GM19035 (cell line): Measurements from ENCODE around the gene PPP4R2.

Source experiments
- ATAC-seq: cut with Tn5 transposase; IDR thresholded peaks from one replicate; pipeline ENCODE4 v1.9.1; 2021; ENCODE audit not compliant: unreplicated experiment

Gene PPP4R2

GRCh38 chr3:73068419-73068818 lies 71.8 kb downstream of the PPP4R2 start:
- no peak for ATAC-seq

- ATAC-seq: no peak
Observed at GRCh38 chr3:73069187-73069586, 72.6 kb downstream of the PPP4R2 start.

GRCh38 chr3:73069775-73070444 lies 73.3 kb downstream of the PPP4R2 start:
- no peak for ATAC-seq

GRCh38 chr3:73070675-73071575 lies 74.3 kb downstream of the PPP4R2 start:
- ATAC-seq: no peak

- ATAC-seq: no peak
Observed at GRCh38 chr3:73071952-73072351, 75.3 kb downstream of the PPP4R2 start.

- no peak for ATAC-seq
Observed at GRCh38 chr3:73072634-73073033, 76.0 kb downstream of the PPP4R2 start.

- no peak for ATAC-seq
Observed at GRCh38 chr3:73073091-73073707, 76.6 kb downstream of the PPP4R2 start.

- no peak for ATAC-seq
Observed at GRCh38 chr3:73074781-73075180, 78.2 kb downstream of the PPP4R2 start.

GRCh38 chr3:73080216-73080966 lies 83.8 kb downstream of the PPP4R2 start:
- ATAC-seq: no peak

GRCh38 chr3:73081140-73081539 lies 84.5 kb downstream of the PPP4R2 start:
- no peak for ATAC-seq

- ATAC-seq: no peak
Observed at GRCh38 chr3:73084170-73084569, 87.6 kb downstream of the PPP4R2 start.

- ATAC-seq: peak; percentile 65
Observed at GRCh38 chr3:73086071-73086494, 89.5 kb downstream of the PPP4R2 start.

- ATAC-seq: no peak
Observed at GRCh38 chr3:73094129-73094528, 97.5 kb downstream of the PPP4R2 start.

GRCh38 chr3:73094951-73095350 lies 98.3 kb downstream of the PPP4R2 start:
- no peak for ATAC-seq

- no peak for ATAC-seq
Observed at GRCh38 chr3:73096169-73096568, 99.6 kb downstream of the PPP4R2 start.

- ATAC-seq: no peak
Observed at GRCh38 chr3:73098026-73098425, 101.4 kb downstream of the PPP4R2 start.

- no peak for ATAC-seq
Observed at GRCh38 chr3:73098873-73099272, 102.3 kb downstream of the PPP4R2 start.

- peak; percentile 86 for ATAC-seq
Observed at GRCh38 chr3:73100741-73101559, 104.3 kb downstream of the PPP4R2 start.

GRCh38 chr3:73101881-73102280 lies 105.3 kb downstream of the PPP4R2 start:
- no peak for ATAC-seq

- no peak for ATAC-seq
Observed at GRCh38 chr3:73107215-73107614, 110.6 kb downstream of the PPP4R2 start.
